MM.1S (cell line): ENCODE data around the gene PLOD1.

Experiments used
- DNase-seq: peaks from one replicate; pipeline ENCODE4 v3.0.0-alpha.2; 2015
- H2AFZ ChIP-seq: fragments of 300-600 bp; sonication (generic); 2 replicates; pipeline ENCODE4 v1.6.0; 2016; ENCODE audit warnings: antibody characterized with exemption, low read length
- H3F3A ChIP-seq: fragments of 300-600 bp; sonication (generic); 2 replicates; pipeline ENCODE4 v1.6.1; 2016; ENCODE audit warnings: mild to moderate bottlenecking, antibody characterized with exemption, low read length, moderate library complexity, mixed read lengths; ENCODE audit not compliant: insufficient read depth
- H3K27ac ChIP-seq: fragments of 300-600 bp; sonication (generic); 2 replicates; pipeline ENCODE4 v1.5.1; 2016; ENCODE audit warnings: mild to moderate bottlenecking, low read length
- H3K27me3 ChIP-seq: fragments of 300-600 bp; sonication (generic); replicated peaks from 2 replicates; pipeline ENCODE4 v1.6.0; 2016; ENCODE audit warnings: low read length; ENCODE audit not compliant: insufficient read depth
- H3K36me3 ChIP-seq: fragments of 300-600 bp; sonication (generic); replicated peaks from 2 replicates; pipeline ENCODE4 v1.6.1; 2016; ENCODE audit warnings: mild to moderate bottlenecking, low read length, mixed read lengths; ENCODE audit not compliant: insufficient read depth
- H3K4me1 ChIP-seq: fragments of 300-600 bp; sonication (generic); 2 replicates; pipeline ENCODE4 v1.6.1; 2016; ENCODE audit warnings: low read length, mixed read lengths
- H3K4me2 ChIP-seq: fragments of 300-600 bp; sonication (generic); 2 replicates; pipeline ENCODE4 v1.6.0; 2016; ENCODE audit warnings: low read depth, low read length
- H3K4me3 ChIP-seq: fragments of 300-600 bp; sonication (generic); 2 replicates; pipeline ENCODE4 v1.5.1; 2016; ENCODE audit warnings: low read length, mixed read lengths
- H3K79me2 ChIP-seq: fragments of 300-600 bp; sonication (generic); 2 replicates; pipeline ENCODE4 v1.6.1; 2016; ENCODE audit warnings: mixed run types, low read length, mixed read lengths
- H3K9ac ChIP-seq: fragments of 300-600 bp; sonication (generic); 2 replicates; pipeline ENCODE4 v1.6.1; 2016; ENCODE audit warnings: low read length, mixed read lengths
- H3K9me2 ChIP-seq: fragments of 300-600 bp; sonication (generic); replicated peaks from 2 replicates; pipeline ENCODE4 v1.6.1; 2016; ENCODE audit warnings: mild to moderate bottlenecking, low read length, mixed read lengths; ENCODE audit not compliant: insufficient read depth
- H3K9me3 ChIP-seq: fragments of 300-600 bp; sonication (generic); replicated peaks from 2 replicates; pipeline ENCODE4 v1.6.1; 2016; ENCODE audit warnings: mild to moderate bottlenecking, low read length, mixed read lengths; ENCODE audit not compliant: insufficient read depth
- H4K20me1 ChIP-seq: fragments of 300-600 bp; sonication (generic); 2 replicates; pipeline ENCODE4 v1.6.1; 2016; ENCODE audit warnings: mild to moderate bottlenecking, low read length, moderate library complexity, mixed read lengths; ENCODE audit not compliant: insufficient read depth
- EZH2 ChIP-seq: fragments of 300-600 bp; sonication (generic); optimal IDR thresholded peaks from 2 replicates; pipeline ENCODE3; 2017; ENCODE audit warnings: low read depth, mild to moderate bottlenecking, antibody characterized with exemption, low read length, mixed read lengths
- EZH2phosphoT487 ChIP-seq: fragments of 300-600 bp; sonication (generic); IDR thresholded peaks from 2 replicates; pipeline ENCODE4 v1.6.1; 2018; ENCODE audit warnings: antibody characterized with exemption, low read length
- TF ChIP-seq, protein P1 (sequence below): fragments of 300-600 bp; sonication (generic); IDR thresholded peaks from 2 replicates; pipeline ENCODE4 v1.5.1; 2016; ENCODE audit warnings: antibody characterized with exemption, low read length, mixed read lengths

PLOD1 gene

DNA sequence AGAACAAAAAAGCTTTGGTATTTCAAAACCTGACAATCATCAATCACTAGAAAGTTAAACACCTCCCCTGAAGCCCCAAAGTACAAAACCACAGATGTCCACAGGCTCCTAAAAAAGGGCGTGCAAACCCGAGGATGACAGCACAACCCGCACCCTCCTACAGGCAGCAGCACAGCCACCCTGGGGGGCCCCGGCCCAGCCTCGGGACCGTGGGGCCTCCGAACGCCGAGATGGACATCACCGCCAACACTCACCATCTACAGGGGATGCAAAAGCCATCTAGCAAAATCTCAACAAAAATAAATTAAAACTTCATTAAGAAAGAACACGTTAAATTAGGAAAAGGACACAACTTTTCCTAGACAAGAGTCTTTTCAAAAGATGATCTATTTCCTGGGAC is 14.9 kb upstream of the PLOD1 start:
- Histone ChIP-seq H3K27ac (no peak overlapping the region), H3K36me3 (no peaks in the 10 kb centered on the region; the same call in 1 of the 2 replicates), H3K9me2 (no peaks in the 10 kb centered on the region), H3K4me3 (no peak overlapping the region), H3F3A (peaks cover 1% of the 10 kb centered on the region; the same call in 1 of the 2 replicates), H3K4me1 (peaks cover 5% of the 10 kb centered on the region; the same call in 1 of the 2 replicates), H3K4me2 (no peak overlapping the region), H3K9ac (no peak overlapping the region), H3K79me2 (peaks cover 47% of the 10 kb centered on the region), H4K20me1 (0 out of 2 replicates have a peak, but pooled peaks cover under 1% of the 10 kb centered on the region), H3K9me3 (no peaks in the 10 kb centered on the region), H3K27me3 (no peaks in the 10 kb centered on the region), H2AFZ (no peak overlapping the region)
- TF ChIP-seq, protein P1, sequence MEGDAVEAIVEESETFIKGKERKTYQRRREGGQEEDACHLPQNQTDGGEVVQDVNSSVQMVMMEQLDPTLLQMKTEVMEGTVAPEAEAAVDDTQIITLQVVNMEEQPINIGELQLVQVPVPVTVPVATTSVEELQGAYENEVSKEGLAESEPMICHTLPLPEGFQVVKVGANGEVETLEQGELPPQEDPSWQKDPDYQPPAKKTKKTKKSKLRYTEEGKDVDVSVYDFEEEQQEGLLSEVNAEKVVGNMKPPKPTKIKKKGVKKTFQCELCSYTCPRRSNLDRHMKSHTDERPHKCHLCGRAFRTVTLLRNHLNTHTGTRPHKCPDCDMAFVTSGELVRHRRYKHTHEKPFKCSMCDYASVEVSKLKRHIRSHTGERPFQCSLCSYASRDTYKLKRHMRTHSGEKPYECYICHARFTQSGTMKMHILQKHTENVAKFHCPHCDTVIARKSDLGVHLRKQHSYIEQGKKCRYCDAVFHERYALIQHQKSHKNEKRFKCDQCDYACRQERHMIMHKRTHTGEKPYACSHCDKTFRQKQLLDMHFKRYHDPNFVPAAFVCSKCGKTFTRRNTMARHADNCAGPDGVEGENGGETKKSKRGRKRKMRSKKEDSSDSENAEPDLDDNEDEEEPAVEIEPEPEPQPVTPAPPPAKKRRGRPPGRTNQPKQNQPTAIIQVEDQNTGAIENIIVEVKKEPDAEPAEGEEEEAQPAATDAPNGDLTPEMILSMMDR: no peak
- TF ChIP-seq EZH2 (no peak), EZH2phosphoT487 (no peak)
- DNase-seq: no peak

DNA sequence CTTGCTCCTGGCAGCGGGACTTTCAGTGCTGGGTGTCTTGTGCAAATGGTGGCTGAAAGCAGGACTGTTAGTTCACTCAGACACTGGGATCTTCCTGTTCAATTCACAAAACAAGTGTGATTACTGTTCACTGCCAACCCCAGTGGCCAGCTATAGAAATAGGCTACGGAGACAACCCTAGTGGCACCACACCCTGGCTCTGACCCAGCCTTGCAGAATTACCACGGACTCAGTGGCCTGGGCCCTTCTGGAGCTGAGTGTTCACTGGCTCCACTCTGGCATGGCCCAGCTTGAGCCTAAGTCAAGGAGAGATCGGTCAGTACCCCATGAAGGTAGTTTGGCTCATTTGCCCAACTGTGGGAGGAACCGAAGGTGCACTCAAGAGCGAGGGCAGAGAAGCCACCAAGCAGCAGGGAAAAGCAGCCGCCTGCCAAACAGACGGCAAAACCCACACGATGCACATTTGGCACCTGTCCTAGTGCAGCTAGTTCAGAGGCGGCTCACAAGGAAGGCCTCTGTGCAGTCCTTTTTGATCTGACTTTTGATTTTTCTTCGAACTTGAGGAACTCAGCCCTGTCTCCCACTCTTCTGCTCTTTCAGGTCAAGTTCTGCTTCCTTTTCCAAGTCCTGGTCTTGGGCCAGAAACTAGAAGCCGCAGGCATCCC is 14.1 kb upstream of the PLOD1 start:
- Histone ChIP-seq H3K27me3 (no peaks in the 10 kb centered on the region), H3K79me2 (peaks cover 54% of the 10 kb centered on the region), H3K36me3 (no peaks in the 10 kb centered on the region; the same call in 1 of the 2 replicates), H4K20me1 (0 out of 2 replicates have a peak, but pooled peaks cover 5% of the 10 kb centered on the region), H3K4me1 (peaks cover 5% of the 10 kb centered on the region; the same call in 1 of the 2 replicates), H3K4me2 (no peak overlapping the region), H2AFZ (no peak overlapping the region), H3F3A (peaks cover 7% of the 10 kb centered on the region), H3K9ac (no peak overlapping the region), H3K4me3 (no peak overlapping the region), H3K27ac (no peak overlapping the region), H3K9me2 (no peaks in the 10 kb centered on the region), H3K9me3 (no peaks in the 10 kb centered on the region)
- TF ChIP-seq EZH2 (no peak), EZH2phosphoT487 (no peak)
- TF ChIP-seq, protein P1: no peak
- DNase-seq: no peak

DNA sequence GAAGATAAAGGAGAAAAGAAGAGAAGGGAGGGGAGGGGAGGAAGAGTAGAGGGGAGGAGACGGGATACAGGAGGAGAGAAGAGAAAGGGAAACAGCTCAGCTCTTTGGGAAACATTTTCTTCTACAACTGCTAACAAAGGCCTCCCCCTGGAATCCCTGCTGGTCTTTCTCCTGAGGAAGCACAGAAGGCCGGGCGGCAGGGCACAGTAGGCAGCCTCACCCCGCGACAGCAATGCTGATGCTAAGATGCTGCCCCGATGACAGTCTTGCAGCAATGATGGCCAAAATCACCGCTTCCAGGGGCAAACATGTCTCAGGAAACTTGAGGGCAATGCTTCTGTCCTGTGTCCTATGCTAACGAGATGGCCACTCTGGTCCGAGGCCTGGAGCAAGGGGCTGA is 13.5 kb upstream of the PLOD1 start:
- DNase-seq: no peak
- Histone ChIP-seq H3K9me3 (no peaks in the 10 kb centered on the region), H3F3A (peaks cover 7% of the 10 kb centered on the region), H3K4me2 (no peak overlapping the region), H3K79me2 (peaks cover 59% of the 10 kb centered on the region), H3K9ac (no peak overlapping the region), H3K36me3 (no peaks in the 10 kb centered on the region; the same call in 1 of the 2 replicates), H4K20me1 (0 out of 2 replicates have a peak, but pooled peaks cover 5% of the 10 kb centered on the region), H3K4me1 (peaks cover 5% of the 10 kb centered on the region; the same call in 1 of the 2 replicates), H3K4me3 (no peak overlapping the region), H3K27ac (no peak overlapping the region), H3K9me2 (no peaks in the 10 kb centered on the region), H2AFZ (no peak overlapping the region), H3K27me3 (no peaks in the 10 kb centered on the region)
- TF ChIP-seq EZH2phosphoT487: no peak
- TF ChIP-seq EZH2: no peak
